HCT116 (cell line): ENCODE results near the gene PPEF2. TPM values are rescaled to one million over a fixed set of nuclear protein-coding genes. Genes with fewer than 3 reads are reported as not detected.

Experiments
- ATAC-seq: fragments of 200-7000 bp; cut with Tn5 transposase; 2 replicates; pipeline ENCODE4 v1.9.1; 2020; ENCODE audit warnings: mild to moderate bottlenecking, moderate library complexity
- BruUV-seq: library from RNA; stranded (reverse); fragments of 400-500 nt; replicated peaks from 2 replicates; lab custom pipeline; 2021; lab: Mats Ljungman, UMichigan
- CTCF ChIA-PET: fragments of 300-600 bp; sonication (Branson Sonifier 250); formaldehyde crosslinking; loops from one replicate; lab custom pipeline; 2021; ENCODE audit warnings: antibody characterized with exemption; lab: Charles Lee
- POLR2A ChIA-PET: fragments of 300-600, 350-600 bp; sonication (Branson Sonifier 250); formaldehyde crosslinking; loops from one replicate; lab custom pipeline; 2021; ENCODE audit warnings: antibody characterized with exemption; lab: Charles Lee
- RAD21 ChIA-PET, 2 experiments: fragments of 300-600 bp; sonication (Branson Sonifier 250); formaldehyde crosslinking; loops; one replicate each; lab custom pipeline; 2023; ENCODE audit warnings: low total read pairs in 2 of 2; ENCODE audit not compliant: uncharacterized antibody in 2 of 2, unreplicated experiment in 2 of 2, low non-redundant PET in 1 of 2; lab: Charles Lee
- DNase-seq: peaks from one replicate; pipeline ENCODE4 v3.0.0-alpha.2; 2010; ENCODE audit warnings: low read depth, low spot score
- H2AFZ ChIP-seq: fragments of 200-600 bp; shearing (Covaris generic), sonication (generic); 2 replicates; pipeline ENCODE4 v1.6.1; 2017; ENCODE audit warnings: low read depth, mixed run types, mixed read lengths, antibody characterized with exemption, low read length; ENCODE audit not compliant: poor library complexity, severe bottlenecking
- H3K27ac ChIP-seq: 2 replicates; pipeline ENCODE4 v1.5.1; 2012; ENCODE audit warnings: low read depth, low read length
- H3K27me3 ChIP-seq: fragments of 200-600 bp; sonication (generic); 2 replicates; pipeline ENCODE4 v1.6.1; 2016; ENCODE audit warnings: mixed run types, low read length, mixed read lengths; ENCODE audit not compliant: insufficient read depth
- H3K36me3 ChIP-seq, 2 experiments: fragments of 200-500 bp in 1 of 2; fragments of 200-600 bp in 1 of 2; sonication (Bioruptor generic) in 1 of 2; sonication (generic) in 1 of 2; 2 replicates each; pipeline versions ENCODE4 v1.5.1 to v1.6.1; 2014 to 2016; ENCODE audit warnings: low read length in 2 of 2, inconsistent platforms in 1 of 2, mixed read lengths in 1 of 2, mixed run types in 1 of 2; ENCODE audit not compliant: insufficient read depth in 2 of 2, control insufficient read depth in 1 of 2
- H3K4me1 ChIP-seq, 2 experiments: fragments of 200-600 bp in 1 of 2; sonication (generic) in 1 of 2; 2 replicates each; pipeline versions ENCODE4 v1.5.1 to v1.6.1; 2012 to 2017; ENCODE audit warnings: low read length in 2 of 2, inconsistent platforms in 1 of 2, mild to moderate bottlenecking in 1 of 2, mixed read lengths in 1 of 2, mixed run types in 1 of 2, moderate library complexity in 1 of 2; ENCODE audit not compliant: insufficient read depth in 2 of 2, control insufficient read depth in 1 of 2
- H3K4me2 ChIP-seq: fragments of 200-600 bp; sonication (generic); 2 replicates; pipeline ENCODE4 v1.6.1; 2017; ENCODE audit warnings: mixed run types, low read length, mixed read lengths
- H3K4me3 ChIP-seq, 2 experiments: fragments of 200-600 bp in 1 of 2; sonication (generic) in 1 of 2; replicated peaks in 1 of 2; 2 replicates each; pipeline ENCODE4 v1.5.1; 2011 to 2016; ENCODE audit warnings: low read length in 2 of 2, control low read depth in 1 of 2, low read depth in 1 of 2, mild to moderate bottlenecking in 1 of 2, mixed read lengths in 1 of 2, mixed run types in 1 of 2
- H3K79me2 ChIP-seq: fragments of 200-600 bp; sonication (generic); 2 replicates; pipeline ENCODE4 v1.6.1; 2017; ENCODE audit warnings: mild to moderate bottlenecking, mixed run types, low read length, moderate library complexity, mixed read lengths; ENCODE audit not compliant: insufficient read depth
- H3K9ac ChIP-seq: fragments of 200-600 bp; sonication (generic); 2 replicates; pipeline ENCODE4 v1.6.1; 2016; ENCODE audit warnings: low read length, mixed read lengths
- H3K9me2 ChIP-seq: fragments of 200-600 bp; sonication (generic), shearing (Covaris generic); 2 replicates; pipeline ENCODE4 v1.6.1; 2017; ENCODE audit warnings: mixed run types, mild to moderate bottlenecking, moderate library complexity; ENCODE audit not compliant: insufficient read depth
- H3K9me3 ChIP-seq, 2 experiments: fragments of 200-500 bp in 1 of 2; fragments of 200-600 bp in 1 of 2; sonication (Bioruptor generic) in 1 of 2; sonication (generic) in 1 of 2; 2 replicates each; pipeline ENCODE4 v1.6.1; 2014 to 2017; ENCODE audit warnings: low read length in 2 of 2, mixed read lengths in 2 of 2, inconsistent platforms in 1 of 2, low read depth in 1 of 2, mild to moderate bottlenecking in 1 of 2, mixed run types in 1 of 2, moderate library complexity in 1 of 2; ENCODE audit not compliant: control insufficient read depth in 1 of 2, insufficient read depth in 1 of 2
- H4K20me1 ChIP-seq: fragments of 200-600 bp; sonication (generic), shearing (Covaris generic); 2 replicates; pipeline ENCODE4 v1.6.1; 2017; ENCODE audit warnings: mixed run types, mild to moderate bottlenecking, moderate library complexity; ENCODE audit not compliant: insufficient read depth
- ATF3 ChIP-seq: IDR thresholded peaks from 2 replicates; pipeline ENCODE4 v1.6.1; 2012
- CBX3 ChIP-seq: IDR thresholded peaks from 2 replicates; pipeline ENCODE4 v1.6.1; 2012; ENCODE audit warnings: low read depth
- CEBPB ChIP-seq: IDR thresholded peaks from 2 replicates; pipeline ENCODE4 v1.6.1; 2012; ENCODE audit warnings: low read depth
- CTCF ChIP-seq, 3 experiments: fragments of 200-600 bp in 1 of 3; sonication (generic) in 1 of 3; IDR thresholded peaks in 2 of 3; conservative IDR thresholded peaks in 1 of 3; 2 replicates each; pipeline ENCODE4 v1.5.1; 2012 to 2017; ENCODE audit warnings: low read depth in 2 of 3, low read length in 2 of 3, antibody characterized with exemption in 1 of 3, borderline replicate concordance in 1 of 3, control low read depth in 1 of 3, mild to moderate bottlenecking in 1 of 3, mixed read lengths in 1 of 3, mixed run types in 1 of 3, moderate library complexity in 1 of 3; ENCODE audit not compliant: insufficient read depth in 1 of 3
- EGR1 ChIP-seq: IDR thresholded peaks from 2 replicates; pipeline ENCODE4 v1.6.1; 2012; ENCODE audit warnings: low read depth
- ELF1 ChIP-seq: IDR thresholded peaks from 2 replicates; pipeline ENCODE4 v1.6.1; 2012; ENCODE audit warnings: low read depth, borderline replicate concordance
- EZH2 ChIP-seq: fragments of 200-600 bp; sonication (generic); IDR thresholded peaks from 2 replicates; pipeline ENCODE4 v1.6.1; 2017; ENCODE audit warnings: antibody characterized with exemption, mixed run types
- EZH2phosphoT487 ChIP-seq: fragments of 200-600 bp; IDR thresholded peaks from 2 replicates; pipeline ENCODE4 v1.6.1; 2018; ENCODE audit warnings: antibody characterized with exemption, borderline replicate concordance
- FOSL1 ChIP-seq: IDR thresholded peaks from 2 replicates; pipeline ENCODE4 v1.6.1; 2012; ENCODE audit warnings: low read depth
- POLR2A ChIP-seq: IDR thresholded peaks from 2 replicates; pipeline ENCODE4 v1.7.0; 2011; ENCODE audit warnings: borderline replicate concordance; ENCODE audit not compliant: insufficient read depth, insufficient read length; ENCODE audit errors: extremely low read depth
- POLR2AphosphoS5 ChIP-seq: IDR thresholded peaks from 2 replicates; pipeline ENCODE4 v1.6.1; 2011; ENCODE audit warnings: mild to moderate bottlenecking, low read depth, low read length, moderate library complexity
- RAD21 ChIP-seq: IDR thresholded peaks from 2 replicates; pipeline ENCODE4 v1.6.1; 2012; ENCODE audit warnings: low read depth, mild to moderate bottlenecking
- REST ChIP-seq: IDR thresholded peaks from 2 replicates; pipeline ENCODE4 v1.6.1; 2012; ENCODE audit warnings: low read depth
- SIN3A ChIP-seq: IDR thresholded peaks from 2 replicates; pipeline ENCODE4 v1.6.1; 2012; ENCODE audit warnings: low read depth
- SP1 ChIP-seq: IDR thresholded peaks from 2 replicates; pipeline ENCODE4 v1.6.1; 2012; ENCODE audit warnings: low read depth
- SRF ChIP-seq: IDR thresholded peaks from 2 replicates; pipeline ENCODE4 v1.6.1; 2012; ENCODE audit warnings: low read depth
- YY1 ChIP-seq: IDR thresholded peaks from 2 replicates; pipeline ENCODE4 v1.6.1; 2011; ENCODE audit warnings: low read length, low read depth, moderate library complexity, mild to moderate bottlenecking; ENCODE audit not compliant: insufficient replicate concordance; ENCODE audit errors: extremely low read depth
- ZBTB33 ChIP-seq: IDR thresholded peaks from 2 replicates; pipeline ENCODE4 v1.6.1; 2011; ENCODE audit warnings: mild to moderate bottlenecking, low read length, moderate library complexity; ENCODE audit not compliant: insufficient replicate concordance; ENCODE audit errors: extremely low read depth
- ZFX ChIP-seq: fragments of 450-650 bp; IDR thresholded peaks from 2 replicates; pipeline ENCODE4 v1.6.1; 2017
- ZNF274 ChIP-seq: fragments of 200-500 bp; sonication (Bioruptor generic); IDR thresholded peaks from 2 replicates; pipeline ENCODE4 v1.6.1; 2014; ENCODE audit warnings: mild to moderate bottlenecking, low read depth, low read length, inconsistent platforms
- intact Hi-C: fragments of 100-400 bp; cut with micrococcal nuclease; formaldehyde crosslinking; loops from 2 replicates; pipeline ENCODE4 v1.10.0; 2022
- total RNA-seq: library from RNA; stranded (reverse); gene quantifications from one replicate; pipeline ENCODE4 v1.2.1, GENCODE V29; 2021; ENCODE audit not compliant: unreplicated experiment

PPEF2 gene
- total RNA-seq, 1 experiment from 2014 or later, result not detected

GRCh38 chr4:75919920-75920319 lies 17.7 kb upstream of the PPEF2 start:
- Histone ChIP-seq H3K9me3 (no peaks in the 10 kb centered on the region), H3K36me3 (peaks cover 0 to 10% of the 10 kb centered on the region in 2 experiments; a peak in 2 of 4 replicates), H3K4me3 (no peak overlapping the region), H3K27me3 (no peaks in the 10 kb centered on the region), H3K79me2 (no peaks in the 10 kb centered on the region), H3K4me1 (no peaks in the 10 kb centered on the region; a peak in 1 of 4 replicates), H3K27ac (no peak overlapping the region), H3K9ac (no peak overlapping the region), H4K20me1 (no peaks in the 10 kb centered on the region), H3K9me2 (no peaks in the 10 kb centered on the region), H3K4me2 (no peak overlapping the region), H2AFZ (no peak overlapping the region)
- DNase-seq (no peak), ATAC-seq (no peak)
- ChIA-PET RAD21 (no interaction called here), CTCF (no interaction called here), POLR2A (no interaction called here)
- BruUV-seq, result no TSS peak
- intact Hi-C loops, result loop anchor here (5.0 kb wide), 1 partner anchor 147 kb away; no protein-coding TSS in a partner anchor
- no peak for TF ChIP-seq EZH2
- no peak for TF ChIP-seq SRF
- TF ChIP-seq CBX3, result no peak
- TF ChIP-seq ZFX, result no peak
- TF ChIP-seq EGR1, result no peak
- TF ChIP-seq POLR2A, result no peak
- TF ChIP-seq RAD21, result no peak
- TF ChIP-seq CEBPB, result no peak
- TF ChIP-seq EZH2phosphoT487, result no peak
- no peak for TF ChIP-seq SP1
- no peak for TF ChIP-seq YY1
- TF ChIP-seq ATF3, result no peak
- TF ChIP-seq ZNF274, result no peak
- no peak for TF ChIP-seq ZBTB33
- no peak for TF ChIP-seq CTCF (IDR thresholded peaks at IDR 0.05 in 2 of 3, conservative IDR thresholded peaks at IDR 0.05 in 1 of 3; ENCODE audit: borderline replicate concordance in 1 of 3, insufficient read depth in 1 of 3, low read depth in 2 of 3, low read length in 2 of 3)
- TF ChIP-seq FOSL1, result no peak
- TF ChIP-seq ELF1, result no peak
- TF ChIP-seq SIN3A, result no peak
- no peak for TF ChIP-seq POLR2AphosphoS5
- no peak for TF ChIP-seq REST
